ENCODE results near the gene EFNA4. TPM values are rescaled to one million over a fixed set of nuclear protein-coding genes. Genes with fewer than 3 reads are reported as not detected.
"Not testable (repeated sequence)": the region's sequence is repeated elsewhere in the genome, so short reads cannot be mapped to it uniquely, and the experiment has no call there.

Gene EFNA4
- total and polyA plus RNA-seq, 4 donors = 1.8 to 4.7 (median 3.3) TPM

DNA sequence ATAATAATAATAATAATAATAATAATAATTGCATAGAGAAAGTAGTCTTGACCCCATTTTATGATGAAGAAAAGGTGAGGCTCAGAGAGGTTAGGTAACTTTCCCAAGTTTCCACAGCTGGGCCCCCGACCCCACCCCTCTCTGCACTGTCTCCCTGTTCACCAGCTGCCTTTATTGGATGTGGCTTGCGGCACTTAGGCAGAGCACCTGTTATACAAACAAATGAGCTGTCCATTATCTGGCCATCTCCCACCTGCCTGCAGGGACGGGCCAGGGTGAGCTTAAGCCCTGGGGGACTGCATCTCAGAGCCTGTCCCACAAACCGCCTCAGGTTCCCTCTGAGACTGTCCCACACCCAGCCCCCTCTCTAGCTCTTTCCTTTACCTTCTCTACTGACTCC lies 54.1 kb downstream of the EFNA4 start:
- H3K4me3 ChIP-seq (ENCODE audit: low read depth in 1 of 3, low read length in 3 of 3) = no peak overlapping the region
- no peak for DNase-seq (ENCODE audit: low spot score)
- no peaks in the 10 kb centered on the region for H3K27me3 ChIP-seq (ENCODE audit: control insufficient read depth in 4 of 4, insufficient read depth in 4 of 4, low read length in 3 of 4)
- H3K36me3 ChIP-seq (ENCODE audit: control insufficient read depth in 4 of 4, insufficient read depth in 3 of 4, low read depth in 1 of 4, low read length in 3 of 4) = no peaks in the 10 kb centered on the region
- WGBS = 79% methylated on average over 4 of the region's 4 CpGs
- H3K27ac ChIP-seq (ENCODE audit: low read depth in 1 of 2, low read length in 2 of 2) = no peak overlapping the region
- no peaks in the 10 kb centered on the region for H3K9me3 ChIP-seq (ENCODE audit: control insufficient read depth in 4 of 4, low read length in 3 of 4)
- TF ChIP-seq JUND (IDR thresholded peaks at IDR 0.05) = no peak
- H3K4me1 ChIP-seq (ENCODE audit: control insufficient read depth in 4 of 4, insufficient read depth in 4 of 4, low read length in 3 of 4) = no peaks in the 10 kb centered on the region
- H3K9ac ChIP-seq (ENCODE audit: low read depth in 1 of 2, low read length in 2 of 2) = no peak overlapping the region

DNA sequence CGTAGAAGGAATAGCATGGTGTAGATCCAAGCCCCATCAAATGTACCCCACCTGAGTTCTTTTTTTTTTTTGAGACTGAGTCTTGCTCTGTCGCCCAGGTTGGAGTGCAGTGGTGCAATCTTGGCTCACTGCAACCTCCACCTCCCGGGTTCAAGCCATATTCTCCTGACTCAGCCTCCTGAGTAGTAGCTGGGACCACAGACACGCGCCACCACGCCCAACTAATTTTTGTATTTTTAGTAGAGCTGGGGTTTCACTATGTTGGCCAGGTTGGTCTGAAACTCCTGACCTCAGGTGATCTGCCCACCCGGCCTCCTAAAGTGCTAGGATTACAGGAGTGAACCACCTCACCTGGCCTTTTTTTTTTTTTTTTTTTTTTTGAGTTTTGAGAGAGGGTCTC lies 54.5 kb downstream of the EFNA4 start:
- not testable (repeated sequence) for H3K9me3 ChIP-seq (ENCODE audit: control insufficient read depth in 4 of 4, low read length in 3 of 4); H3K27me3 ChIP-seq (ENCODE audit: control insufficient read depth in 4 of 4, insufficient read depth in 4 of 4, low read length in 3 of 4); DNase-seq (ENCODE audit: low spot score); H3K36me3 ChIP-seq (ENCODE audit: control insufficient read depth in 4 of 4, insufficient read depth in 3 of 4, low read depth in 1 of 4, low read length in 3 of 4); H3K4me1 ChIP-seq (ENCODE audit: control insufficient read depth in 4 of 4, insufficient read depth in 4 of 4, low read length in 3 of 4); H3K9ac ChIP-seq (ENCODE audit: low read depth in 1 of 2, low read length in 2 of 2); H3K4me3 ChIP-seq (ENCODE audit: low read depth in 1 of 3, low read length in 3 of 3); H3K27ac ChIP-seq (ENCODE audit: low read depth in 1 of 2, low read length in 2 of 2)
- 95% methylated on average over 7 of the region's 7 CpGs for WGBS

Other genes with a start within 250 kb of the EFNA4 start
- gene KCNN3, start 193.5 kb upstream of the EFNA4 start, total RNA-seq = under 1 TPM; 0.14 to 0.17 TPM
- gene KCNN3, start 193.5 kb upstream of the EFNA4 start, polyA plus RNA-seq = under 1 TPM; 0.09 to 0.68 TPM
- gene PMVK, start 127.0 kb upstream of the EFNA4 start, total RNA-seq = 10 to 100 TPM in 1 of 2 donors, 1 to 10 TPM in 1; 9.7 to 14.6 TPM
- gene PMVK, start 127.0 kb upstream of the EFNA4 start, polyA plus RNA-seq = 10 to 100 TPM; 22.6 to 37.3 TPM
- gene PBXIP1, start 107.6 kb upstream of the EFNA4 start, total RNA-seq = 10 to 100 TPM; 24.6 to 42.8 TPM
- 10 to 100 TPM in 1 of 2 donors, 1 to 10 TPM in 1; 3.8 to 16.4 TPM for gene PBXIP1, start 107.6 kb upstream of the EFNA4 start, polyA plus RNA-seq
- gene PYGO2, start 102.0 kb upstream of the EFNA4 start, total RNA-seq = 1 to 10 TPM; 6.5 to 7.4 TPM
- 1 to 10 TPM; 5.0 to 8.2 TPM for gene PYGO2, start 102.0 kb upstream of the EFNA4 start, polyA plus RNA-seq
- gene SHC1, start 93.0 kb upstream of the EFNA4 start, total RNA-seq = 10 to 100 TPM; 53.2 to 65.5 TPM
- 10 to 100 TPM; 27.2 to 62.8 TPM for gene SHC1, start 93.0 kb upstream of the EFNA4 start, polyA plus RNA-seq
- 10 to 100 TPM; 32.4 to 54.4 TPM for gene CKS1B, start 89.1 kb upstream of the EFNA4 start, total RNA-seq
- gene CKS1B, start 89.1 kb upstream of the EFNA4 start, polyA plus RNA-seq = 10 to 100 TPM; 34.3 to 57.9 TPM
- 10 to 100 TPM; 10.4 to 20.2 TPM for gene FLAD1, start 80.4 kb upstream of the EFNA4 start, total RNA-seq
- 10 to 100 TPM; 24.7 to 31.6 TPM for gene FLAD1, start 80.4 kb upstream of the EFNA4 start, polyA plus RNA-seq
- gene LENEP, start 70.2 kb upstream of the EFNA4 start, total RNA-seq = under 1 TPM in 1 of 2 donors, not detected in 1; 0.42 TPM
- gene LENEP, start 70.2 kb upstream of the EFNA4 start, polyA plus RNA-seq = not detected
- gene ZBTB7B, start 60.9 kb upstream of the EFNA4 start, total RNA-seq = 10 to 100 TPM; 10.3 to 50.2 TPM
- gene ZBTB7B, start 60.9 kb upstream of the EFNA4 start, polyA plus RNA-seq = 10 to 100 TPM in 1 of 2 donors, 1 to 10 TPM in 1; 7.0 to 31.9 TPM
- under 1 TPM in 1 of 2 donors, not detected in 1; 0.25 TPM for gene DCST2, start 30.0 kb upstream of the EFNA4 start, total RNA-seq
- gene DCST2, start 30.0 kb upstream of the EFNA4 start, polyA plus RNA-seq = under 1 TPM; 0.27 to 0.53 TPM
- not detected for gene DCST1, start 29.9 kb upstream of the EFNA4 start, total RNA-seq
- gene DCST1, start 29.9 kb upstream of the EFNA4 start, polyA plus RNA-seq = not detected
- 10 to 100 TPM; 10.8 to 26.8 TPM for gene ADAM15, start 12.4 kb upstream of the EFNA4 start, total RNA-seq
- 10 to 100 TPM; 16.0 to 19.0 TPM for gene ADAM15, start 12.4 kb upstream of the EFNA4 start, polyA plus RNA-seq
- under 1 TPM; 0.47 to 0.75 TPM for gene EFNA3, start 15.1 kb downstream of the EFNA4 start, total RNA-seq
- gene EFNA3, start 15.1 kb downstream of the EFNA4 start, polyA plus RNA-seq = 1 to 10 TPM; 1.4 to 3.7 TPM
- gene EFNA1, start 64.1 kb downstream of the EFNA4 start, total RNA-seq = 100 to 1,000 TPM in 1 of 2 donors, 10 to 100 TPM in 1; 58.6 to 180 TPM
- 100 to 1,000 TPM; 177 to 236 TPM for gene EFNA1, start 64.1 kb downstream of the EFNA4 start, polyA plus RNA-seq
- 10 to 100 TPM; 12.7 to 23.3 TPM for gene SLC50A1, start 72.1 kb downstream of the EFNA4 start, total RNA-seq
- 10 to 100 TPM; 17.3 to 19.1 TPM for gene SLC50A1, start 72.1 kb downstream of the EFNA4 start, polyA plus RNA-seq
- 10 to 100 TPM; 27.3 to 62.4 TPM for gene DPM3, start 76.8 kb downstream of the EFNA4 start, total RNA-seq
- gene DPM3, start 76.8 kb downstream of the EFNA4 start, polyA plus RNA-seq = 100 to 1,000 TPM in 1 of 2 donors, 10 to 100 TPM in 1; 75.8 to 134 TPM
- gene KRTCAP2, start 109.6 kb downstream of the EFNA4 start, total RNA-seq = 10 to 100 TPM; 49.8 TPM
- 100 to 1,000 TPM; 150 to 224 TPM for gene KRTCAP2, start 109.6 kb downstream of the EFNA4 start, polyA plus RNA-seq
- gene TRIM46, start 110.1 kb downstream of the EFNA4 start, total RNA-seq = under 1 TPM; 0.14 to 0.17 TPM
- under 1 TPM; 0.07 to 0.11 TPM for gene TRIM46, start 110.1 kb downstream of the EFNA4 start, polyA plus RNA-seq
- 1 to 10 TPM; 4.0 to 6.9 TPM for gene THBS3, start 144.2 kb downstream of the EFNA4 start, total RNA-seq
- gene THBS3, start 144.2 kb downstream of the EFNA4 start, polyA plus RNA-seq = 1 to 10 TPM; 3.1 to 4.3 TPM
- gene MTX1, start 145.0 kb downstream of the EFNA4 start, total RNA-seq = 10 to 100 TPM; 19.6 to 26.4 TPM
- gene MTX1, start 145.0 kb downstream of the EFNA4 start, polyA plus RNA-seq = 10 to 100 TPM; 30.5 to 38.4 TPM
- 1 to 10 TPM; 3.3 to 3.8 TPM for gene ENTREP3, start 191.7 kb downstream of the EFNA4 start, total RNA-seq
- 1 to 10 TPM; 2.8 to 7.9 TPM for gene ENTREP3, start 191.7 kb downstream of the EFNA4 start, polyA plus RNA-seq
- gene SCAMP3, start 198.6 kb downstream of the EFNA4 start, total RNA-seq = 10 to 100 TPM; 14.9 to 22.7 TPM
- 10 to 100 TPM; 40.7 to 47.0 TPM for gene SCAMP3, start 198.6 kb downstream of the EFNA4 start, polyA plus RNA-seq
- gene CLK2, start 209.8 kb downstream of the EFNA4 start, total RNA-seq = 10 to 100 TPM; 16.5 to 28.2 TPM
- gene CLK2, start 209.8 kb downstream of the EFNA4 start, polyA plus RNA-seq = 10 to 100 TPM in 1 of 2 donors, 1 to 10 TPM in 1; 8.3 to 13.2 TPM
- 1 to 10 TPM in 1 of 2 donors, under 1 TPM in 1; 0.84 to 1.5 TPM for gene HCN3, start 213.7 kb downstream of the EFNA4 start, total RNA-seq
- gene HCN3, start 213.7 kb downstream of the EFNA4 start, polyA plus RNA-seq = 1 to 10 TPM in 1 of 2 donors, under 1 TPM in 1; 0.33 to 1.0 TPM
- 10 to 100 TPM; 39.2 to 56.1 TPM for gene PKLR, start 237.7 kb downstream of the EFNA4 start, total RNA-seq
- 10 to 100 TPM; 10.4 to 41.9 TPM for gene PKLR, start 237.7 kb downstream of the EFNA4 start, polyA plus RNA-seq
- gene FDPS, start 245.1 kb downstream of the EFNA4 start, total RNA-seq = 100 to 1,000 TPM; 288 to 370 TPM
- gene FDPS, start 245.1 kb downstream of the EFNA4 start, polyA plus RNA-seq = 100 to 1,000 TPM; 176 to 211 TPM

Data from liver (tissue), 9 donors.